NCI-H2227 (cell line): ENCODE measurements around the gene IQCH.
"Not testable (repeated sequence)": the region's sequence is repeated elsewhere in the genome, so short reads cannot be mapped to it uniquely, and the experiment has no call there.

Experiments
- DNase-seq: peaks from one replicate; lab custom pipeline; 2025; ENCODE audit not compliant: unreplicated experiment; lab: John Stamatoyannopoulos, UW

The IQCH gene

DNA sequence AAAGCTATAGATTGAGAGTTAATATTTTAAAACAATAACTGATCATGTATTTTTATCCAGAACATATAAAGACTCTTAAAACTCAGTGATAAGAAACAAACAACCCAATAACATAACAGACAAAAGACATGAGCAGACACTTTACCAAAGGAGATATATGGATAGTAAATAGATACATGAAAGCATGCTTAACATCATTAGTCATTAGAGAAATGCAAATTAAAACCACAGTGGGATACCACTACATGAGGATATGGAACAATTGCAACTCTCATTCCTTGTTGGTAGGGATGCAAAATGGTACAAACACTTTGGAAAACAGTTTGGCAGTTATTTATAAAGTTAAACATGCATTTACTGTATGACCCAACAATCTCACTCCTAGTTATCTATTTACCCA, 95.0 kb downstream of the IQCH start:
- no peak for DNase-seq

DNA sequence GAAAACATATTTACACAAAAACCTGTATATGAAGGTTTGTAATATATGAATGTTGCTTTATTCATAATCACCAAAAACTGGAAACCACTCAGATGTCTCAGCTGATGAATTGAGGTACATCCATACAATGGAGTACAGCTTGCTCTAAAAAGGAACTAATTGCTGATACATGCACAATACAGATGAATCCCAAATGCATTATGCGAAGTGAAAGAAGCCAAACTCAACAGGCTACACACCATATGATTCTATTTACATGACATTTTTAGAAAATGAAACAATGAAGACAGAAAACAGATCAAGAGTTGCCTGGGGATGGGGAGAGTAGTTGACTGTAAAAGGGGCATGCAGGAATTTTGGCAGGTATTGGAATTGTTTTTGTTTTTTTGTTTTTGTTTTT, 95.5 kb downstream of the IQCH start:
- DNase-seq, result no peak

DNA sequence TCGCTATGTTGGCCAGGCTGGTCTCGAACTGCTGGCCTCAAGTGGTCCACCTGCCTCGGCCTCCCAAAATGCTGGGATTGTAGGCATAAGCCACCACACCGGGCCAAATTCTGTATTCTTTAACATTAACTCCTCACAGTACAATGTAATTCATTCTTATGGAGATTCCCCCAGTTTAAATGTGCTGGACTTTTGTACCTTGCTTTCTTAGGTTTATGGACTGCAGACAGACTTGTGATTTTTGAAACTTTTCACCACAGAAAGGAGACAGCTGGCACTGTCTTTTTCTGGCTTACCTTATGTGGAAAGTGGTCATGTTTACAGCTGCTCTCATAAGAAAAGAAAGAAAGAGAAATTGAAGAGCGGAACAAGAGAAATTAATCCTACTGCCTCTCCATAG, 103.8 kb downstream of the IQCH start:
- DNase-seq, result no peak

DNA sequence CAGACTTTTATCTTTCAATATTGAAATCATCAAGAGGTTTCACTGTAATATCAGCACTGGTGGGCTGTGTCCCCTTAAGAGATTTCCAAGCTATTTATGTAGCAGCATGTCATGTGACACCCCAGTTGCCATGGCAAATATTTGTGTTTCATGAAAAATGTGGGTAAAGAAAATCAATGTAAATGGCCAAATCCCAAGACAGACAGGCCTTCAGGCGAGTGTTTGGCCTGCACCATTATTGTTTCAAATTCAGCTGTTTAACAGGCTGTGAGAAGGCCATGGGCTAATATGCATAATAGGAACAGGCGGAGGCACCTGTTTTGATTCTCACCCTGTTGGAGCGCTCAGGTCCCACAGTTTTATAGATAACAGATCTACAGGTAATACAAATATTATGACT, 104.2 kb downstream of the IQCH start:
- peak; percentile 10 for DNase-seq

DNA sequence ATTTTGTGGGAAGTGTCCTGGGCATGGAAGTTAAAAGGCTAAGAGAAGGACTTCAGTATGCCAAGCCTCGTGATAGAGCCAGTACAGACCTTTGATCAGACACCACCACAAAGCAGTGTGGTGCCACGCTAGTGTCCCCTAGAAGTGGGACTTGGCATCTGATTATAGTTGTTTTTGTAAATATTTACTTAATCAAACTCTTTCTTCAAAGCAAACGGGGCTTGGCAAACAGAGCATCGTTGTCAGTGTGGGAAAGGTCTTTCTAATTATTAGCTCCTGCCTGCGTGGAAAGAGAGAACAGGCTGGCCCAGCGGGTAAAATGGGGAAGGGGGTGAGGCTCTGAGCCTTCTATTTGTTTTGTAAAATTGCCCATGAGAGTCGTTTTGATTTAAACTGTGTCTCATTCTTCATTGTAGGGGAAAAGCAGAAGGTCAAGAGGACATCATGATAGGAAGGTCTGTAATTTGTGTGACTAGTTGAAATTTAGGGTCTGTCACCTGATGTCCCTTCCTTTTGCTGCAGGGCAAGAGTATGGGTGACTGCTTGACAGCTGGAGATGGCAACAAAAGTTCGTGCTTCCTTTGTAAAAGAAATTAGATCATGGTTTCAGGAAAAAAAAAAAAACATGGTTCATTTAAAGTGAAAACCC, 105.0 kb downstream of the IQCH start:
- DNase-seq, result peak; percentile 10

DNA sequence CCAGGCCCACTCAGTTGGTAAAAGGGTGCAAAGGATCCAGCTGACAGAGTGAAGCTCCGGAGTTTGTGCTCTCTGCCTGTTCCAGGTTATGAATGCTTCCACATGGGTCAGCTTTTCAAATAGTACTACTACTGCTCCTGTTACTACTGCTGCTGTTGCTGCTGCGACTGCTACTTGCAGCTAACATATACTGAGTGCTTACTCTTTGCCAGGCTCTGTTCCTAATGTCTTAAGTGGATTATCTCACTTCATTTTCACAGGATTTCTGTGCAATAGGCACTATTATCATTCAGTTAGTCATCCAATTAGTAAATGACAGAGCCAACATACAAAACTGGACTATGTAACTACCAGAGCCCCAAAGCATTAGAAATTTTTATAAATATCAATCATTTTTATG, 106.5 kb downstream of the IQCH start:
- no peak for DNase-seq

DNA sequence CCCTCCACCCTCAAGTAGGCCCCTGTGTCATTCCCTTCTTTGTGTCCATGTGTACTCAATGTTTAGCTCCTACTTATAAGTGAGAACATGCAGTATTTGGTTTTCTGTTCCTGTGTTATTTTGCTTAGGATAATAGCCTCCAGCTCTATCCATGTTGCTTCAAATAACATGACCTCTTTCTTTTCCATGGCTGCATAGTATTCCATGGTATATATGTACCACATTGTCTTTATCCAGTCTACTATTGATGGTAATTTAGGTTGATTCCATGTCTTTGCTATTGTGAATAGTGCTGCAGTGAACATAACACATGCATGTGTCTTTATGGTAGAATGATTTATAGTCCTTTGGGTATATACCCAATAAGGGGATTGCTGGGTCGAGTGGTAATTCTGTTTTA, 109.1 kb downstream of the IQCH start:
- not testable (repeated sequence) for DNase-seq

DNA sequence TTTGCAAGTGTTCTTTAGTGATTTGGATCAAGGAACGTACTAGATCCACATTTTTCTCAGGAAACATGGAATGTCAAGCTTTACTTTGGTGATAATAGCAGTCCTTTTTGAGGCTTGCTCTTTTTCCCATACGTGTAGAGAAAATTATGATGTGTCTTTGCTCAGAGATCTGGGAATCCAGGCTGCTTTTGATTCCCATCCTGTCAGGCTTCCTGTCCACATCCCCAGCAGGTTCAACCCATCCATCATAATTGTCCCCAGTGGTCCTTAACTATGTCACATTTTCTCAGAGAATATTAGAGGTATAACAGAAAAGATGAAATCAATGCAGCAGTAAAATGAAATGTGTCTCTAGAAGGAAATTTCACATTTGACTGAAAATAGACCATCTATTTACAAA, 111.4 kb downstream of the IQCH start:
- no peak for DNase-seq

DNA sequence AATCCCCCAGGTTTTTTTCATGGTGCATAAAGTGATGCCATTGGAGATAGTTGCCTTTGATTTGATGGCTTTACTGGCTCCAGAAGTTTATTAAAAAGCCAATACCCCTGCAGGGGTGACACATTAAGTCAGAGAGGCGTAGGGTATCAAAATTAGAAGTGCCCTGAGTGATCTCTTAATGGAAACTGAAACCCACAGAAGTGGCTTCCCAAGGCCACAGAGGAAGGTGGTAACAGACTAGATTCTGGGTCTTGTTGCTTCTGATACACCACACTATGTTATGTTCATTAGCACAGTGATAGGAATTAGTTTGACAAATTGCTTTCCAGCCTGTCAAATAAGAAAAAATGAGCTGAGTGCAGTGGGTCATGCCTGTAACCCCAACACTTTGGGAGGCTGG, 112.3 kb downstream of the IQCH start:
- no peak for DNase-seq

DNA sequence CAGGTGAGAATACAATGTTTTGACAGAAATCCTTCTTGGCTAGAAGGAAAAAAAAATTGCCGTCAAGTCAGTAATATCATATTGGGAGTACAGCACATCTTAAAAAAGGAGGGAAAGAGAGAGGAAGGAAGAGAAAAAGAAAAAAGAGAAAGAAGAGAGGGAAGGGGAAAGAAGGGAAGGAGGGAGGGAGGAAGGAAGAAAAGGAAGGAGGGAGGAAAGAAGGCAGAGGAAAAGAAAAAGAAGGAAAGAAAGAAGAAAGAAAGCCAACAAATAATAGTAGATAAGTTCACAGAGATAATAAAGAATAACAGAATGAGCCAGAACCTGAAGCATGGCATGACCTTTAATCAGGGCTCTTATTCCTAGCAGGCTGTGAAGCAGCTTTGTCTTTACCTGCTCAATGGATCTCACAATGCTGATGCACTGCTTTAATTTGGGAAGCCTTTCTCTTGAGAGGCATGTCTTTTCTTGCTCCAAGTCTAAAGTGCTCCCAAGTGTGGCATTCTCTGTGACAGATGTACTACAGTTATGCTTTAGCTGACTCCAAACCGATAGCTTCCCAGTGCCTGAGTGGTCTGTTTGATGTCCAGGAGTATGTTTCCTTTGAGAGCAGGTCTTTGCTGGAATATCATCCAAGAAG, 114.9 kb downstream of the IQCH start:
- no peak for DNase-seq

DNA sequence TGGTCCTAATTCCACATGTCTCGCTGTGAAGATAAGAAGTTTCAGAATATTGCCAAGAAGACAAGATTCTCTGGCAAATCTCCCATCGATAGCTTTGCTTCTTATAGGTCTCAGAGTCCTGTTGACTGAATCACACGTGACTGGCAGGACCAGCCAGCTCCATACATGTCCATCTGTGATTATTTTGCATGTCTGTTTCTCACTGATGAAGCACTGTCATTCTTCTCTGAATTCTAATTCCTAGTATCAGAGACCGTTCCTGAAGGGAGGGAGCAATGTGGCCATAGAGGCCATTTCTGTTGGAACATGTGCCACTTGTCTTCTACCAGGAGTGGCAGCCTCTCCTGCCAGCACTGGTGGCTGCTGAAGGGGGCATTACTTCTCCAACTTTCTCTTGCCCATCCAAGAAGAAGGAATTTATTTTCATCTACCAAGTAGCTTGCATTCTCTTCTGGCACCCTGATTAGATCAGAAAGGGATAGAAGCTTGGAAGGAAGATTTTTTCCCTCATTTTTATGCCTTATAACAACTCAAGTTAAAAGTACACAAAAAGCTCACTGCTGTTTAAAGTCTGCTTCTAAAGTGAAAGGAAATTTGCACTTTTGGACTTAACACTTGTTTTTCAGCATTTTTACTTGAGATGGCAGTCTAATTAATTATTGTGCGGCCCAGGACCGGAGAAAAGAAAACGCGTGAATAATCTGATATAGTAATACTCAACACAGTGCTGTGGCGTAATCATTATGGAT, 115.8 kb downstream of the IQCH start:
- no peak for DNase-seq

DNA sequence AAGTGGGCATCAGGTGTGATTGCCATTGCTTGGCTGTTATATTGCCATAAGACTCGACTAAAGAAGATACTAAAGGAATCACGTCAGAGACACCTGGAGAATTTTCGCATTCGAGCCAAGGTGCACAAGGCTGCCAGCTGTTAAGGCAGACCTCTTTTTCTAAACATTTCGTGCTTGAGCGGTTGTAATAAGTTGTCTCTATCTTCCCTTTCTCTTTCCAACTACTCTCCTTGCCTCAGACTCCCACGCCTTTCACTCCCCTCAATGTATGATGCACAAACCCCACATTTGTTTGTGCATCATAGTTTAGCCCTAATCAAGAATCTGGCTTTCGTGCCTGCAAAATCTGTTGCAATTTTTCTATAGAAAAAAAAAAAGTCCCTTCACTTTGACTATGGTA, 118.0 kb downstream of the IQCH start:
- no peak for DNase-seq

DNA sequence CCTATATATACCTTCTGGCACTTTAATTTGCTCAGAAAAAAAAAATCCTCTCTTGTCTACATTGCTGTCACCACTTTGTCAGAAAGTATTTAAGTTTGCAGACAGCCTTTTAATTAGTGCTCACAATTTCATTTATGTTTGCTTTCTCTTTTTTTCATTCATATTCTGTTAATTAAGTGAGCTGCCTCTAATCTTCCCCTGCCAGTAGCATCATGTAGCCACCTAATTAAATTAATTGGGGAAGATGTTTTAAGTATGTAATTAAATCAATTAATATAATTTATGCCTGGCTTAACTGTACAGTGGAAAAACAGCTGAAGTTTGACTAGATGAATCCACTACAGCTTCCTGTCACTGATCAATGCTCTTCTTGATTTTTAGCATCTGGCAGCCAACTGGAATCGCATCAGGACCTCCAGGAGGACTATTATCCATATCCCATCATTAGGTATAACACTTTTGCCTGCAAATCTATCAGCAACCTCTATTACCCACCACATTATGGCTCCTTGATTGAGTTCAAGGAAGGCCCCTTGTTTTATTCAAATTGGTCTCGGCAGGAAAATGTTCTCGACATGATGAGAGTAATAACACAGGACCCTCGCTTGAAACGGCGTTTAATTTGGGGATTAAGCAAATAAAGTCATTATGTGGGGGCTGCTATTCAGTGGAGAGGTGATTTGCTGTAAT, 118.5 kb downstream of the IQCH start:
- no peak for DNase-seq

DNA sequence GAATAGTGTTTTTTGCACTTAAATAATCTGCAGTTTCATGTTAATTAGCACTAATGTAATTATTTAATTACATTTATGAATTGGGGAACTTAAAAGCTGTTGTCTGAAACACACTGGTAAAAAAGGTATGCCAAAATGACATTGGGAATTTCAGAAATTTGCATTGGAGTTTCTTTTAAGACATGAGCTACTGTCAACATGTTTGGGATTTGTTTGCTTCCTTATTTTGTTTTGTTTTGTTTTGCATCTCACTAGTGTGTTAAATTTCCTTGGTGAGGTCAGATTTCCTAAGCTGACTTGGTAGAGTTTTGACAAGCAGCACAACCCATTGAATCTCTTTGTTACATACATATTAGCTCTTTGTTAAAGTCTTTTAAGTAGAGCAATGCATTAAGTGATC, 119.4 kb downstream of the IQCH start:
- no peak for DNase-seq

DNA sequence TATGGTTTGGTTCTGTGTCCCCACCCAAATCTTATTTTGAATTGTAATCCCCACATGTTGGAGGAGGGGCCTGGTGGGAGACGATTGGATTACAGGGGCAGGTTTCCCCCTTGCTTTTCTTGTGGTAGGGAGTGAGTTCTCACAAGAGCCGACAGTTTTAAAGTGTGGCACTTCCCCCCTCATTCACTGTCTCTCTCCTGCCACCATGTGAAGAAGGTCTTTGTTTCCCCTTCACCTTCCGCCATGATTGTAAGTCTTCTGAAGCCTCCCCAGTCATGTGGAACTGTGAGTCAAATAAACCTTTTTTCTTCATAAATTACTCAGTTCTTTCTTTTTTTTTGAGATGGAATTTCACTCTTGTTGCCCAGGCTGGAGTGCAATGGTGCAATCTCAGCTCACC, 124.9 kb downstream of the IQCH start:
- no peak for DNase-seq

DNA sequence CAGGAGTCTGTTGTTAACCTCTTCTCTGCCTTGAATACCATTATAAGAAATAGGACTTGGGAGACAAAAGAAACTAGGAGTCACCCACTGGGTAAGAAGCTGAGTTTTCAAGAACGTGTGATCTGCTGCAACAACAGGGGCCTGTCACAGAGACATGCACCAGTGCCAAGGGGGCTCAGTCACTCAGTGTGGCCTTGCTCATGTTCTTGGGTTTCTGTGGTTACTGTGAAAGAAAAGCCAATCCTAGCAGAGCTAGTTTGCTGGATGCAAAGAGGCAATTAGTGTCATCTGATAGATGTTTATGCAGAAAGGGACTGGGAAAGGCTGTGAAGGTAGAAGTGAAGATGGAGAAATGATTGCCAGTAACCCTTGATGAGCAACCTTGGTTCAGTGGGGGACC, 126.3 kb downstream of the IQCH start:
- no peak for DNase-seq

DNA sequence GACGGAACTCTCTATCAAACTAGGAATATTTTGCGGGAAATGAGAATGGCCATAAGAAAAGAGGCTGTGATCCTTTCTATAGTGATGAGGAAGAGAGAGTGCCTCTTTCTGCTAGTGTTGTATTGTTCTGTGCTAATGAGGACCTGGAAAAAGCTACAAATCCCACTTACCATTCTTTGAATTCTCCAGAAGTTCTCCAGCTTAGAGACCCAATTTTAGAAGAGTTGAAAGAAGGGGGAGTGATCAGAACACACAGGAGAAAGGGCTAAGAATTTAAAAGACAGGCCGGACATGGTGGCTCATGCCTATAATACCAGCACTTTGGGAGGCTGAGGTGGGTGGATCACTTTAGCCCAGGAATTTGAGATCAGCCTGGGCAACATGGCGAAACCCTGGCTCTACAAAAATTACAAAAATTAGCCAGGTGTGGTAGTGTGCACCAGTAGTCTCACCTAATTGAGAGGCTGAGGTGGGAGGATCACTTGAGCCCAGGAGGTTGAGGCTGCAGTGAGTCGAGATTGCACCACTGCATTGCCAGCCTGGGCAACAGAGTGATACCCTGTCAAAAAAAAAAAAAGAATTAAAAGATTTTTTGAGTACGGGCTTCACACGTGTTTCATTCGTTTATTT, 126.9 kb downstream of the IQCH start:
- DNase-seq, result no peak

DNA sequence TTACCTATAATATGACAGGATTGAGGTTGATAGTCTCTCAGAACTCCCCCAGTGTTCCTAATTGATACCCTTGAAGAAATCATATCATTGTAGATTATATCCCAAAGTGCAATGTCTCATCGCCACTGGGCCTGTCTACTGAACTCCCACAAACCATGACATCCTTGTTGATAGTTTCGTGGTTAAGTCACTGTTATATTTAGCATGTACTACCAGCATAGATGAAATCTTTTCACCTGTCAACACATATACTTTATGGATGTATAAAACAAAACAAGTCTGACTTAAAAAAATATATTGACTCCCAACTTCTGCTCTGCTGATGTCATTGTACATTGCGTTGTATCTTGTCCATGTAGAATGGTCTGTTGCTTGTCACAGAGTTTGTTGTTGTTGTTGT, 128.1 kb downstream of the IQCH start:
- no peak for DNase-seq

DNA sequence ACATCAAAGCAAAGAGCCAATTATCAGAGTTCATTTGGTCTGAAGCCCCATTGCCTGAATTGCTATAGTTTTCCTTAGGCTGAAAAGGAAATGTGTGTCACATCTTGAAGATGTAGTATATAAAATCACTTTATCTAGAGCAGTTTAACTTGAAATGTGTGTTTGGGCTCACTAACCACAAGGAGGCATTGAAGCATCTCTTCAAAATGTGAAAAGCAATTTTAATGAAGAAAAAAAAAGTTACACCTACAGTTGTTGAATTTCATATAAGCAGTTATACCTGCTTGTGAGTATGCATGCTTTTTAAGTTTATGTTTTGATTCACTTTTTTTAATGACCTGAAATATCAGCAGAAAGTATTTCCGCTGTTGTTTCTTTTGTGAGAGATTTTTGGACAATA, 129.3 kb downstream of the IQCH start:
- no peak for DNase-seq

DNA sequence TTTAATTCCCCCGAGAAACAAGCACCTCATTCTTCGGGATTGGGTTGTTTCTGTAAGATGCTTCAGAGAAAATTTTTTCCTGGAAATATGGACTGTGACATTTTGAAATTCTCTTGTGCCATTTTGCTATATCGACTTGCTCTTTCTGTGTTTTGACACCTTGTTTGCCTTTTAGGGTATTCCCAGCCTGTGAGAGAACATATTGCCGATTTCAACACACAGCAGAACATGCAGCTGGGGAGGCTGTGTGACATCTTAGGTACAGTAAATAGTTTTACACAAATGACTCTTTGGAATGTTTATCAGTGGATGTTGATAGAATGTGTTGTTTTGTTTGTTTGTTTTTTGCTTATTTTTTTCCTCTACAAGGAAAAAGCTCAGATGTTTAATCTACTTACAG, 130.2 kb downstream of the IQCH start:
- no peak for DNase-seq

DNA sequence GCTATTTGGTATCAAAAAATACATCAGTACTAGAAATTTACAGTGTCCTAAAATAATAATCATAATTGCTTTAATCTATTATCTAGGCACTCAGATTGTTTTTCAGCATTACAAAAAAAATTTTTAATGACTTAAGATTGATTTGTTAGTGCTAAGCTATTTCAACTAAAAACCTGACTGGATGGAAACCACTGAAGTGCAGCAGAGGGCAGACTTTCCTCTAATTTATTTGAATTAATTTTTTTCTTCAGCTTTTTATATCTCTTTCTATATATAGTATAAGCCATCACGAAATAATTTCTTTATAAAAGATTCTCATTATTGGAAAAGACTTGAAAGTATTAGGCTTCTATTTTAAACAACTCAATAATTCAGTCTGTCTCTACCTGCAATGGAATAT, 131.4 kb downstream of the IQCH start:
- no peak for DNase-seq
